Thoracic aorta (tissue), 2 donors: ENCODE data around the gene BRI3. TPM values are rescaled to one million over a fixed set of nuclear protein-coding genes. Genes with fewer than 3 reads are reported as not detected.

Source experiments
- ATAC-seq: fragments of 150-250 bp; one replicate; pipeline ENCODE4 v1.8.0; 2017; ENCODE audit warnings: low read depth; ENCODE audit not compliant: insufficient number of reproducible peaks, low FRiP score
- DNase-seq: peaks from one replicate; pipeline ENCODE4 v3.0.0-alpha.2; 2020; ENCODE audit warnings: low spot score
- H3K27ac ChIP-seq, 2 donors: fragments of 200-600 bp; sonication (generic); 1 replicate in 1 of 2; 2 replicates in 1 of 2; pipeline ENCODE4 v1.5.1; 2016; ENCODE audit warnings: mild to moderate bottlenecking in 2 of 2, moderate library complexity in 2 of 2
- H3K27me3 ChIP-seq: fragments of 200-600 bp; sonication (generic); replicated peaks from 2 replicates; pipeline ENCODE4 v1.6.0; 2016; ENCODE audit warnings: mild to moderate bottlenecking; ENCODE audit not compliant: insufficient read depth
- H3K36me3 ChIP-seq: fragments of 200-600 bp; sonication (generic); one replicate; pipeline ENCODE4 v1.5.1; 2016
- H3K4me1 ChIP-seq, 2 donors: fragments of 200-600 bp; sonication (generic); 1 replicate in 1 of 2; 2 replicates in 1 of 2; pipeline versions ENCODE4 v1.5.1 to v1.6.0; 2016; ENCODE audit warnings: low read depth in 2 of 2, mild to moderate bottlenecking in 1 of 2; ENCODE audit not compliant: control insufficient read depth in 1 of 2
- H3K4me3 ChIP-seq: fragments of 200-600 bp; sonication (generic); 2 replicates; pipeline ENCODE4 v1.5.1; 2016; ENCODE audit warnings: mild to moderate bottlenecking
- H3K9me3 ChIP-seq: fragments of 200-600 bp; sonication (generic); 2 replicates; pipeline ENCODE4 v1.5.1; 2016
- total RNA-seq, 2 donors: library from RNA; depleted of rRNA; stranded (reverse); fragments of >200 nt; gene quantifications; one replicate each; pipeline versions ENCODE4 v1.1.0 to v1.2.3, GENCODE V29; 2016
- TF ChIP-seq, protein P1 (sequence below): fragments of 200-600 bp; sonication (generic); IDR thresholded peaks from one replicate; pipeline ENCODE4 v1.5.1; 2019; ENCODE audit warnings: antibody characterized with exemption

BRI3 gene
- total RNA-seq, 2 donors from 2014 or later: 95.1 to 104 TPM

DNA sequence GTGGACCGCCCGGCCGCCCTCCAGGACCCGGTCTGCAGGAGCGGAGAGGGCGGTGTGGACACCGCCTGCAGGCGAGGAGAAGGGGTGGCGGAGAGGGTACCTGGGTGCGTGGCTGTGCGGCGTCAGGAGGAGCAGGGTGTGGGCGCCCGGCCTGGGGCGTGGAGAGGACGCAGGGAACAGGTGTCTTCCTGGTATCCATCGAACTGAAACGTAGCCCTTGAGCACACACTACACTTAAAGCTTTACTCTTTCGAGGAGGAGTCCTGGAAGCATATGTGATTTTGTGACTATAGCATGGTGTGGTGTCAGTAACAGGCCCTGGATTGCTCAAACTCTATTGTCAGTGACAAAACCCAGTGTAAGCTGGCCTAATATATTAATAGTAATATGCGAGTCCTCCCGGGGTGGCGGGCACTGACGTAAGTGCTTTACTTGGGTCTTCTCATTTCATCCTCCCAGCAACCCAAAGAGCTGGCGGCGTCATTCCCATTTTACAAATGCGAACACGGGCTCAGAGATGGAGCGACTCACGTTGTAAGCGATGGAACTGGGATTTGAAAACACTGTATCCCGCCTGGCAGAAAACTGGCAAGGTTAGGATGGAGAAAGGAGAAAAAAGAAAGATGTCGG, 28.9 kb upstream of the BRI3 start:
- no peaks in the 10 kb centered on the region for H3K27me3 ChIP-seq
- TF ChIP-seq, protein P1, sequence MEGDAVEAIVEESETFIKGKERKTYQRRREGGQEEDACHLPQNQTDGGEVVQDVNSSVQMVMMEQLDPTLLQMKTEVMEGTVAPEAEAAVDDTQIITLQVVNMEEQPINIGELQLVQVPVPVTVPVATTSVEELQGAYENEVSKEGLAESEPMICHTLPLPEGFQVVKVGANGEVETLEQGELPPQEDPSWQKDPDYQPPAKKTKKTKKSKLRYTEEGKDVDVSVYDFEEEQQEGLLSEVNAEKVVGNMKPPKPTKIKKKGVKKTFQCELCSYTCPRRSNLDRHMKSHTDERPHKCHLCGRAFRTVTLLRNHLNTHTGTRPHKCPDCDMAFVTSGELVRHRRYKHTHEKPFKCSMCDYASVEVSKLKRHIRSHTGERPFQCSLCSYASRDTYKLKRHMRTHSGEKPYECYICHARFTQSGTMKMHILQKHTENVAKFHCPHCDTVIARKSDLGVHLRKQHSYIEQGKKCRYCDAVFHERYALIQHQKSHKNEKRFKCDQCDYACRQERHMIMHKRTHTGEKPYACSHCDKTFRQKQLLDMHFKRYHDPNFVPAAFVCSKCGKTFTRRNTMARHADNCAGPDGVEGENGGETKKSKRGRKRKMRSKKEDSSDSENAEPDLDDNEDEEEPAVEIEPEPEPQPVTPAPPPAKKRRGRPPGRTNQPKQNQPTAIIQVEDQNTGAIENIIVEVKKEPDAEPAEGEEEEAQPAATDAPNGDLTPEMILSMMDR: no peak
- H3K4me1 ChIP-seq: peaks cover 18 to 22% of the 10 kb centered on the region in 2 donors
- peak overlapping the region; percentile 61 to 79 for H3K27ac ChIP-seq
- H3K36me3 ChIP-seq: peaks cover 8% of the 10 kb centered on the region
- no peak for DNase-seq
- ATAC-seq: peak; percentile 10
- H3K9me3 ChIP-seq: no peaks in the 10 kb centered on the region
- H3K4me3 ChIP-seq: peak overlapping the region; percentile 99

DNA sequence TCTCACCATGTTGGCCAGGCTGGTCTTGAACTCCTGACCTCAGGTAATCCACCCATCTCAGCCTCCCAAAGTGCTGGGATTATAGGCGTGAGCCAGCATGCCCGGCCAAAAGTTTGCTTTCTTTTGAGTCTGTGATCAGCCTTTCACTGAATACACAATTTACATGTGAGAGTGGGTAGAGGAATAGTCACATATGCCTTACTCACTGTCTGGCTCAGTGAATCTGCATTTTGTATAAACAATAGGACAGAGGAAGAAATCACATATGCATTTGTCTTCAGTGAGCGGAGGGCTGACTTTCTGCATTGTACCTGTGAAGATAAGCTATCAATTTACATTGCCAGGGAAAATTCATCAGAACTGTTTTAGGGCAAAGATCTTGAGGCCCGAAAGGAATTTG, 27.0 kb upstream of the BRI3 start:
- TF ChIP-seq, protein P1: no peak
- ATAC-seq: no peak
- no peaks in the 10 kb centered on the region for H3K27me3 ChIP-seq
- H3K4me1 ChIP-seq: peaks cover 18 to 22% of the 10 kb centered on the region in 2 donors
- no peak overlapping the region for H3K27ac ChIP-seq
- DNase-seq: no peak
- H3K36me3 ChIP-seq: peaks cover 8% of the 10 kb centered on the region
- no peak overlapping the region for H3K4me3 ChIP-seq
- H3K9me3 ChIP-seq: no peaks in the 10 kb centered on the region

DNA sequence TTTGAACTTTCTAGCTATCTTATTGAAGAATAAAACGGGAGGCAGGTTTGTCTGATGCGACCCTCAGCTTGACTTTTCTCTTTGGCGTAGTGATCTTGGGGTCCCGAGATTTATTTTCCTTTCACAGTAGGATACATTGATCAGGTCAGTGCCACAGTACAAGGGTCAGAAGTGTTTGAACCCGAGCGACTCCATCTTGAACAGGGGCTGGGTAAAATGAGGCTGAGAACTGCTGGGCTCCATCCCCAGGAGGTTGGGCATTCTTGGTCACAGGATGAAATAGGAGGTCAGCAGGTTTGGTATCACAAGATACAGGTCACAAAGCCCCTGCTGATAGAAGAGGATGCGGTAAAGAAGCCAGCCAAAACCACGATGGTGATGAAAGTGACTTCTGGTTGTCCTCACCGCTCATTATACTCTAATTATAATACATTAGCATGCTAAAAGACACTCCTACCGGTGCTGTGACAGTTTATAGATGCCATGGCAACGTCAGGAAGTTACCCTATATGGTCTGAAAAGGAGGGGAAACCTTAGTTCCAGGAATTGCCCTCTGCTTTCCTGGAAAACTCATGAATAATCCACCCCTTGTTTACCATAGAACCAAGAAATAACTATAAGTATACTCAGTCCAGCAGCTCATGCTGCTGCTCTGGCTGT, 26.4 kb upstream of the BRI3 start:
- Histone ChIP-seq H3K4me1 (peaks cover 18 to 22% of the 10 kb centered on the region in 2 donors), H3K27ac (no peak overlapping the region), H3K4me3 (no peak overlapping the region), H3K9me3 (no peaks in the 10 kb centered on the region), H3K36me3 (peaks cover 8% of the 10 kb centered on the region), H3K27me3 (no peaks in the 10 kb centered on the region)
- TF ChIP-seq, protein P1: no peak
- no peak for ATAC-seq
- DNase-seq: no peak

DNA sequence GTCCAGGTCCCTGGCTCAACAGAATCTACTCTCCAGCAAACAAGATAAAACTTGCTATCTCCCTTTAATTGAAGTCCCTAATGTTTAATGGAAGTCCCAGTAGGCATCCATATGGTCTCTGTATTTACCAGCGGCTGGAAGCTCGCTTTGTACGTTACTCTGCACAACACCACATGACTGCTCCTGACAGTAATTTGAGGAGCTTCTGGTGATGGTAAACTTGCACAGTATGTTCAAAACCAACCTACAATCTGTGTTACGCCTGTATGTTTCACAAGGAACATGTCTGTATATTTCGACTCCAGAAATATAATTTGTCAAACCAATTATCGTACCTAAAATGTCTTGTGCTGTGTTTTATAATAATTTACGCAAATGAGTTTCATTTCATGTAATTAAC, 25.1 kb upstream of the BRI3 start:
- TF ChIP-seq, protein P1: no peak
- H3K4me3 ChIP-seq: no peak overlapping the region
- H3K27me3 ChIP-seq: no peaks in the 10 kb centered on the region
- no peak overlapping the region for H3K27ac ChIP-seq
- H3K4me1 ChIP-seq: peaks cover 6 to 14% of the 10 kb centered on the region in 2 donors
- DNase-seq (no peak), ATAC-seq (no peak)
- H3K9me3 ChIP-seq: no peaks in the 10 kb centered on the region
- H3K36me3 ChIP-seq: peaks cover 15% of the 10 kb centered on the region

DNA sequence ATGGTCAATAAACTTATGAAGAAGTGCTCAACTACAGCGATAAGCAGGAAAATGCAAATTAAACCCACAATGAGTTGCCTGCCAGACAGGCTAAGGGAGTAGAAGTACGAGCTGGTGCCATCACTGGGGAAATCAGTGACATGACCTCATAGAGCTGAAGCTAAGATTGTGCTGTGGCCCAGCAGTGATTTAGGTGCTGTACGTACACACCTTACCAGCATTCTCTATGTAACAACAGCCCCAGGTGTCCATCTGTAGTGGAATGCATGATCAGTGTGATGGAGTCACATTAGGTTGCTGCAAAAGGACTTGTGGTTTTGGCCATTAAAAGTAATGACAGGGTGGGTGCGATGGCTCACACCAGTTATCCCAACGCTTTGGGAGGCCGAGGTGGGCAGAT, 23.8 kb upstream of the BRI3 start:
- ATAC-seq (no peak), DNase-seq (no peak)
- no peaks in the 10 kb centered on the region for H3K9me3 ChIP-seq
- H3K27me3 ChIP-seq: no peaks in the 10 kb centered on the region
- no peak overlapping the region for H3K4me3 ChIP-seq
- TF ChIP-seq, protein P1: no peak
- H3K27ac ChIP-seq: no peak overlapping the region
- peaks cover 15% of the 10 kb centered on the region for H3K36me3 ChIP-seq
- peaks cover 3 to 8% of the 10 kb centered on the region in 2 donors for H3K4me1 ChIP-seq
